Superior temporal gyrus (tissue), 1 donor: ENCODE results near the gene CLDN1.

Experiments
- DNase-seq: peaks from one replicate; pipeline ENCODE4 v3.0.0-alpha.2; 2016; ENCODE audit errors: extremely low spot score

The CLDN1 gene, protein sequence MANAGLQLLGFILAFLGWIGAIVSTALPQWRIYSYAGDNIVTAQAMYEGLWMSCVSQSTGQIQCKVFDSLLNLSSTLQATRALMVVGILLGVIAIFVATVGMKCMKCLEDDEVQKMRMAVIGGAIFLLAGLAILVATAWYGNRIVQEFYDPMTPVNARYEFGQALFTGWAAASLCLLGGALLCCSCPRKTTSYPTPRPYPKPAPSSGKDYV

DNA sequence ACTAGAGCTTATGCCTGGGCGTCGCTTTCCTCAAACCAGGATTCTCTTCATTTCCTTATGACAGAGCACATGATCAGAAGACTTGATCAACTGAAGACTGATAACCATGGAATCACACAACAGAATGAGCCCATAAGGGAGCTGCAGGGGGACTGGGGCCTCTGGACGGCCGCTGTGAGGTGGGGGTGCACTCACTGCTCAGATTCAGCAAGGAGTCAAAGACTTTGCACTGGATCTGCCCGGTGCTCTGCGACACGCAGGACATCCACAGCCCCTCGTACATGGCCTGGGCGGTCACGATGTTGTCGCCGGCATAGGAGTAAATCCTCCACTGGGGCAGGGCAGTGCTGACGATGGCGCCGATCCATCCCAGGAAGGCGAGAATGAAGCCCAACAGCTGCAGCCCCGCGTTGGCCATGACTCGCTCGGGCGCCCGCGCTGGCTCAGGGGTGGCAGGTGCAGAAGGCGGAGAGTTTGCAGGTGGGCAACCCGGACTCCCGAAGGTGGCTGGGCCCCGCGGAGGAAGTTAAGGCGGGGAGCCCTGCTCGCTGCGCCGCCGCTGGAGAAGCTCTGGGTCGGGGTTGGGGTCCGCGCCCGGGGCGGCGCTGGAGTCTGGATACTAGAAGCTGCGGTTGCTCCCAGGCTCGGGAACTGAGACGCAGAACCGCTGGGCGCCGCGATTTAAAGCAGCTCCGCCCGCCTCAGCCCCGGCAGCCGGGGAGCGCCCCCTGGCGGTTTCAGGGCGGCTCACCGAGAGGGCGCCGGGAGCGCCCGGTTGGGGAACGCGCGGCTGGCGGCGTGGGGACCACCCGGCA is at the start of gene CLDN1:
Gene CLDN1 (minus strand): TSS at position 658 of the 815 bp plus-strand sequence. CDS start 240 bp downstream, at position 418.
- peak; percentile 78 for DNase-seq

DNA sequence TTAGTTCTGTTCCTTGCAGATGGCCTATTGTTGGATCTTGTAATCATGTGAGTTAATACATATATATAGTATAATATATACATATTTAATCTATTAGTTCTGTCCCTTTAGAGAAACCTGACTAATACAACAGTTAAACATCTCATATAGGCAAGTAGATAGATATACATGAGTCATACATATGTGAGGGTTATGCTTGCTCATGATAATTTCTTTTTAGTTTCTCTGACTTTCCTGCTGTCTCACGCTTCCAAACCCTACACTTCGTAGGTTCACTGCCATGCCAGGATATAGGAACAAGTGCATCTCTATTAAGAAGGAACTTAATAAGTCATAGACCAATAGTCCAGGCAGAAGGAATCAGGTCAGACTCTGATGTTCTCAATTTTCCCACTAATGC is 48.9 kb upstream of the CLDN1 start:
- DNase-seq, result no peak

DNA sequence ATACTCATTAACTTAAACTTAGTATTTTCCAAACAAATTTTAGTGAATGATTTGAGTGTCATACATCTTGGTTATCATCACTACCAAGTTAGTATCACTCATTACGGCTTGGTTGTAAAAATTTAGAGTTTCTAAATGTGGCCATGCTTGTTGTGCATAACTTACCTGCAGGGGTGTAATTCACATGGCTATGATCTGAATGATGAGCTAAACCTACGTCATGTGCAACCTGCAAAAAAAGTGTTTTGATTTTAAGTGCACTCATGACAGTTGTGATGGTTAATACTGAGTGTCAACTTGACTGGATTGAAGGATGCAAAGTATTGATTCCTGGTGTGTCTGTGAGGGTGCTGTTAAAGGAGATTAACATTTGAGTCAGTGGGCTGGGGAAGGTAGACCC is 48.1 kb upstream of the CLDN1 start:
- no peak for DNase-seq

DNA sequence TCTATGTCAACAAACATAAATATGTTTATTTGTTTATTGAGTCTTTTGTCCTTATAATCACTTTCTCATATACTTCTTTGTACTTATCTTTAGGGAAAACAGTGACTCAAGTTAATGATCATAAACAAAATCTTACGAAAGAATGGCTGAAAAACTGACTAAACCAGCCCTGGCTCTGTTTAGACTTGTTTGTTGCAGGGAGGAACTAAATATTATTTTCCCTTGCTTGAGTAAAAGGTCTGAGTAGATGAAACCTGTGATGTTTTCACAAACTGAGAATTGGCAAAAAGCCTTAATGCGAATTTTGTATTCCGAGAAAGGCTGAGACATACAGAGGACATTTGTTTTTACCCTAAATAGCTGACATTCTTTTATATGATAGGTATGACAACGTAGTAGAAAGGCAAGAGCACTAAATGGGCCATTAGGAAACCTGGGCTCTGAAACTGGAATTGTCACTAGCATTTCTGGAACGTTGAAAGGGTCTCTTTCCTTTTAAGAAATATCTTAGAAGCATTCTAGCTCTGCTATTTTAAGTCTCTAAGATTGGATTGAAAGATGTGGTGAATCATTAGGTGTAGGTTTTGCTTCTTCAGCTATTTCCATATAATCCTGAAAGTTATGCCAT is 47.5 kb upstream of the CLDN1 start:
- no peak for DNase-seq

DNA sequence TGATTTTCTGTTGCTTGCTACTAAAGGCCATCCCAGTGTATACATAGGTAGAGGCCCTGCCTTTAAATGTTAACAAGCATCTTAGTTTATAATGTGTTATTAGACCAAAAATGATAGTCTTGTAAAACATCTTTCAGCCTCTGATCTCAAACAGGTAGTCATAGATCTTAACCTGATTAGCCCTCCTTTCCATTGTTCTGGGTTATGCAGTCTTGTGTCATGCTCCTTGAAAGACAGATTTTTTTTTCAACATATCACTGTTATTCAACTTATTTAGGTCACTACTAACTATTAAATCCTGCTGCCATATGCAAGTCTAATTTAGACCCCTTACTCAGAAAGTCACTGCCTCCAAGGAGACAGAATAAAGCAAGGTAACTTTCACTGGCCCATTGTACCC is 46.6 kb upstream of the CLDN1 start:
- no peak for DNase-seq

DNA sequence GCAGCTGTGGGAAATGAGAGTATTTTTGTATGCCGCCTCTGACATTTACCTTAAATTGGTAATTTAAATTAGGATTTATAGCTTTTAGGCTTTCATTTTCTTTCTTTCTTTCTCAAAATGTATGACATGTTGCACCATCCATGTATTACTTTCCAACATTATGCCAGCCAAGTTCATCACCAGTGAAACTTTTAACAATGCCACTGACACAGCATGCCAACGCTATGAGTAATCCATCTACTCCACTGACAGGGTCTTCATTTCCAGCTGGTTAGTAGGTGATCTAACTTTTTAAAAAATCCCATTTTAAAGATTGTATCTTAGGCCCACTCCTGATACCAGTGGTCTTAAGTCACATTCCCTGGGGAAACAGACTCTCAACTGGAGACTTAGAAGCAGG is 43.9 kb upstream of the CLDN1 start:
- DNase-seq, result no peak

DNA sequence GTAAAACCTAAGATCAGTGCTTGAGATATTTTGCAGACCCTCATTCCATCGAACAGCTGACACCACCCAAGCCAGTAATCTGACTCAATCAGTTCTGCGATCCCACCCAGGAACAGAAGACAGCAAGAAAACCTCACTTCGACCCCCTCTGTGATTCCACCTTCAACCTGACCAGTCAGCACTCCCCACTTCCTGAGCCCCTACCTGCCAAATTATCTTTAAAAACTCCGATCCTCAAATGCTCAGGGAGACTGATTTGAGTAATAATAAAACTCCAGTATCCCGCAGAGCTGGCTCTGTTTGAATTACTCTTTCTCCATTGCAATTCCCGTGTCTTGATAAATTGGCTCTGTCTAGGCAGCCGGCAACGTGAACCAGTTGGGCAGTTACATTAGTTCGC is 40.0 kb upstream of the CLDN1 start:
- no peak for DNase-seq

DNA sequence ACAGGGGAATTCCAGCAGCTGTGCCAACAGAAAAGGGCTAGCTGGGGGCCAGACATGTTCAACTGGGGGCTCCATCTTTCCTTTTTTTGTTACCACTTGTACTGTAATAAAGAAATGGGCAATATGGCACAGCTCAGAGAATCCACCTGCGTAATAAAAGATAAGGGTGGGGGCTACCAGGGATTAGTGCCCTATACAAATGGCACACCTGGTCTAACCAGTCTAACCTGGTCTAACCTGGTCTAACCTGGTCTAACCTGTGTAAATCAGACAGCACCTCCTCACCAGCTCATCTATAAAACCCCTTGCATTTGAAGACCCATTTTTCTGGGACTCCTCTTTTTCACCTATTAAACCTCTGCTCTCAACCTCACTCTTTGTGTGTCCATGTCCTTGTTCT is 39.5 kb upstream of the CLDN1 start:
- DNase-seq, result no peak

DNA sequence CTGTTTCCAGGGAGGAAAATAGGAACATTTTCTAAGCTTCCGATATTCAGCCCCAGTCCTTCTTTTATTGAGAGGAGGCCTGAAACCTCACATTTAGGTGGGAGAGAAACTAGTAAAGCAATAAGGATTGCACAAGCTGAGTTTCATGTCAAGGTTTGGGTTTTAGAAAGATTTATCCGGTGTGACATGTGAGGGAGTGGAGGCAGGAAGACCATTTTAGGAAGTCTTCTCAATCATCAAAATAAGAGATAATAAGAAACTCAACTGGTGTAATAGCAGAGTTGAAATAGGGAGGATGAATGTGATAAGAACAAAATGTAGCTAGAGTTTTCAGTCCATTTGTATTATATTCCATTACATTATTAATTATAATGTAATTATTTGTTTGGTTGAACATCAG is 38.0 kb upstream of the CLDN1 start:
- DNase-seq, result no peak

DNA sequence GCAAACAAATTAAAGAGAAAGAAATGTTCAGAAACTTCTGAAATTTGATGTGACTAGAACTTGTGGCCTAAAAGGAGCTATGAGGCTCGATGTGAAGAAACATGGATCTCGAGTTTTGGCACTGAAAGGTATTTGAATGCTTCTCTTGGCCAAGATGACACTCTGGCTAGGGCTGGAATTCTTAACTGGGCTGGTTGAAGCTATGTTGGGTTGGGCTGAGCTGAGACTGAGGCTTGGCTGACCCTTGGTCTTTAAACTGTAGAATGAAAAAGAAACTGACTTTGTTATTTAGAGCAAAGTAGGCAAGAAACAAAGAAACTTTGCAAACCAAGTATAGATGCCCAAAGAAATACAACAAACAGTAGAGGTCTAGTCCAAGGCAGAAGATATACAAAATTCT is 37.6 kb upstream of the CLDN1 start:
- DNase-seq, result no peak

DNA sequence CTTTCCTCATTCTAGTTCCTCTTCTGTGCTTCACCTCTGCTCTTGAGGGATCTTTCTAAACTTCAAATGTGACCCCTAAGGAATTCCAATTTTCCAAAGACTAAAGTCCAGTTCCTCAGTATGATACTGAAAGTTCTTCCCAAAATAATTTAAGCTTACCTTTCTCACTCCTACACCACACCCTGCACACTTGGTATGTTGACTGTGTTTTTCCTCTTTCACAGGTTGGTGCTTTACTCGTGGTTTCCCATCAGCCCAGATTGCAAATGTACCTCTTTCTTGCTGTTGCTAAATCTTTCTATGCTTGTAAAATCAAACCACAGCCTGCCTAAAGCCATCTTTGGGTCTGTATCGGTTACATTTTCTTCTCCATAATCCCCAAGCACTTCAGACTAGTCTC is 35.2 kb upstream of the CLDN1 start:
- DNase-seq, result no peak

DNA sequence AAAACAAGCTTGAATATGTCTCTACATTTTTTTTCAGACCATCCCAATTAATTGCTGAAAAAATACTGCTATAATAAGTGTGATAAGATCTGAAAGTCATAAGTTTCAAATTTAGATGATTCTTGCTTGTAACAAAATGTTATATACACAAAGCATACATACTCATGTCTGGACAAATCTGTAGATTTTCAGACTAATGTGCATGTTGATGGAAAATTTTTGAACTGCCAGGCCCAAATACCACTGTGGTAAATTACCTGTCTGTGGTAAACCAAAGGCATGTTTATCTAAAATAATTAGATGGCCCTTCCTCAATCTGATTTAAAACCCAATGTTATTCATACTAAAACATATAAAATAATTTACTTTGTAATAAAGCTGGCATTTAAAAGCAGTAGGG is 34.0 kb upstream of the CLDN1 start:
- DNase-seq, result no peak

DNA sequence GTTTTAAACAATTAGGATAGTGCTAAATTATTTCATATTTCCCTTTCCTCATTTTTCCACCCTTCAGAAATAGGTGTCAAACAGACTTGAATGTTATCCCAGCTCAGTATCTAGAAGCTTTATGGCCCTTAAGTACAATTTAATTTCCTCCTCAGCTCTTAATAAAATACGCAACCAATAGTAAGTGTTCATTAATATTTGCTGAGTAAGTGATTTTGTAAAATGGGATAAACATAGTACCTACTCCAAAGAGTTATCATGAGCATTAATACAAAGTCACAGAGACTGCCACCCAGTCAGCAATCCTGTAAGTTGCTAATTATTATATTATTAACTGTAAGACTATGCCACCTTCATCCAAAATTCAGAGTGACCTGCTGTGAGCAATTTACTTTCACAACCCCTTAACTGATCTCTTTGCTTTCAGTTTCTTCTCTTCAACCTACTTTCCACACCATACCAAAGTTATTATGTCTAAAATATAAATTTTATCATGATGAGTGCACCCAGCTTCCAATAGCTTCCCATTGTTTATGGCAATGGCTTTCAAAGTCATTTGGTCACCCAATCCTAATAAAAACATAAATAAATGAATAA is 30.7 kb upstream of the CLDN1 start:
- no peak for DNase-seq

DNA sequence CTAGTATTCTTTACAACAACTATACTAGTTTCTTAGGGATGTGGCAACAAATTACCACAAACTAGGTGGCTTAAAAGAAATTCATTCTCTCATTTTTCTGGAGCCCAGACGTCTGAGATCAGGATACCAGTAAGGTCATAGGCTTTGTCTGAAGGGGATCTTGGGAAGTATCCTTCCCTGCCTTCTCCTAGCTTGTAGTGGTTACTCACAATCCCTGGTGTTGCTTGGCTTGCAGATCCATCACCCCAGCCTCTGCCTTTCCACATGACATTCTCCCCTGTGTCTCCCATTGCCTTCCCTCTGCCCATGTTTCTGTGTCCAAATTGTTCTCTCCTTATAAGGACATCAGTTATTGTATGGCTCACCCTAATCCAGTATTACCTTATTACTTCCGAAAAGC is 24.3 kb upstream of the CLDN1 start:
- DNase-seq, result no peak

DNA sequence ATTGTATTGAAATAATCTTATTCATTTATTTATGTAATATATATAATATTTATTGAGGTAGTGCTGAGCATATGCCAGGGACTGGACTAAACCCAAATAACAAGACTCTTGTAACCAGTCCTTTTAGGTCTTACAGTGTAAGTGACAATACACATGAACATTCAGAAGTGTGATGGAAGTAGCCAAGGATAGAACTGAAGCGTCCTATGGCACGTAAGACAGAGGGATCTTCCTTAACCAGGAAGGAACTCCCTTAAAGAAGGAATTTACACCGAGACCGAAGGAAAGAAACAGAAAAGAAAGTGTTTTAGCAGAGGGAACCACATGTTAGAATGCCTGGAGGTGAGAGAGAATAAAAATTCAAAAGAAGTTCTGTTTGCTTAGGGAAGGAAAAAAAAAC is 23.6 kb upstream of the CLDN1 start:
- DNase-seq, result no peak

DNA sequence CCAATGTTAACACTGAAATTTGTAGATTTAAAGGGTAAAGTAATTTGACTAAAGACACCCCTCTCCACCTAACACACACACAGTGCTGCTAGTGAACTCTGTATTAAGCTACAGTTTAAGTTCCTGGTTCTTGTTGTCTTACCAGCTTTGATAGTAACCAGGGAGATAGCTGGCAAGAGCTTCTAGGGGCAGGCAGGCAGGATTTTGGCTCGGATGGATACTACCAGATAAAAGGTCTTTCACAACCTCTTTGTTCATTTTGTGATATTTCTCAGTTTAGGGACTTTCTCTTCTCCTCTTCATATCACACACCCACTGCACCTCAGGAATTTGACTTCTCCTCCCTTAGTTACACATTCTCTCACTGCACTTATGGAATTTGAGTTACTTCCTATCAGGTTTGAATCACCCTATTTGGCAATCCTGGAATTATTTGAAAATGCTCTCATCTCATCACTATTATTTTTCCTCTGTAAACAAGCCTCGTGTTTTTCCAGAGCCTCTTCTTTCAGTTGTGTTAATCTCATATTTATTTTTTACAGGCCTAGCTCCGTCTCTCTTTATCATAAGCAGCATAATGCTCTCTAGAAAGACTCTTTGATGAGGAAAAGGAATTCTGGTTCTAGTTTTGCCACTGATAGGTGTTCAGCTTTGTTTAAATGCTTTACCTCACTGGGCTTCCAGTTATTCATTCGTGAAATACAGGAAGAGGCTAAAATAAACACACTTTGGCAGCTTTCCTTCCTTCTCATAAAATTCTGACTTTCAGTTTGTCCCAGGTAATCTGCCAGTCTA is 23.0 kb upstream of the CLDN1 start:
- no peak for DNase-seq

DNA sequence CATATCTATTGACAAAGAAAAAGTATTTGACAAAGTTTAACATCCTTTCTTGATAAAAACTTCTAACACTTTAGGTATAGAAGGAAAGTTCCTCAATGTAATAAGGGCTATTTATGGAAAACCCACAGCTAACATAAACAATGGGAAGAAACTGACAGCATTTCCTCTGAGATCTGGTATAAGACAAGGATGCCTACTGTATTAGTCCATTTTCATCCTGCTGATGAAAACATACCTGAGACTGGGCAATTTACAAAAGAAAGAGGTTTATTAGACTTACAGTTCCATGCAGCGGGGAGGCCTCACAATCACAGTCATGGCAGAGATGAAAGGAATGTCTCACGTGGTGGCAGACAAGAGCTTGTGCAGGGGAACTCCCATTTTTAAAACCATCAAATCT is 17.8 kb upstream of the CLDN1 start:
- DNase-seq, result no peak

DNA sequence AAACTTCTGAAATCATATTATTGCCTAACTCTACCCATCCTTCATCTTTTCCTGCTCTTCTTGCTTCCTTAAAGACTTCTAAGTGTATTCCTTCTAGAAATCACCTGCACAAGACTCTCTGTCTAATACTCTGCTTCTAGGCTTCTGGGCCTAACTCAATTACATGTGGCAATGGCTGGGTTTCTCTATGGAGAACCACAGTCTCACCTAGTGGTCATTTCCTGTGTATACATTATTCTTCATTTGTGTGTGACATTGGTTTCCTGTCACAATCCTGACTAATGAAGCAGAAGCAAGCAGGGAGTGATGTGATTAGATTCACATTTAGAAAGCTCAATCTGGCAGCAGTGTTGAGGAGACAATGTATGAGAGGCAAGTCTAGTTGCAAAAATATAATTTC is 16.9 kb upstream of the CLDN1 start:
- no peak for DNase-seq

DNA sequence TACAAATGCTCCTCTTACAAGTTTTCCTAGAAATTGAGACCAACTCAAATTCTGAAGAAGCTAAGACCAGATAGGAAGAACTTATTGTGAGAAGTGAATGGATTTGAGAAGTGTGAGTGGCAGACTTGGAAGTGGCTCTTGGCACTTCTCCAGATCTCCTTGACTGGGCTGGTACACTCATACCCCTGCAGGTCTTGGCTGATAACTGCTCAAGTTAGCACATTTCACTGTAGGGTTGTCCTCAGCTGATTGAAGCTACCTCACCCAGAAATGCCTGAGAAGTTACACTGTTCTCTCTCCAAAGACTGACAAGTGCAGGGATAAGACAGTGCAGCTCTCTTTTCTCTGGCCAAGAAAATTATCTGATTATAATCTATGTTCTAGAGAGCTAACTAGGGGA is 16.5 kb upstream of the CLDN1 start:
- no peak for DNase-seq

DNA sequence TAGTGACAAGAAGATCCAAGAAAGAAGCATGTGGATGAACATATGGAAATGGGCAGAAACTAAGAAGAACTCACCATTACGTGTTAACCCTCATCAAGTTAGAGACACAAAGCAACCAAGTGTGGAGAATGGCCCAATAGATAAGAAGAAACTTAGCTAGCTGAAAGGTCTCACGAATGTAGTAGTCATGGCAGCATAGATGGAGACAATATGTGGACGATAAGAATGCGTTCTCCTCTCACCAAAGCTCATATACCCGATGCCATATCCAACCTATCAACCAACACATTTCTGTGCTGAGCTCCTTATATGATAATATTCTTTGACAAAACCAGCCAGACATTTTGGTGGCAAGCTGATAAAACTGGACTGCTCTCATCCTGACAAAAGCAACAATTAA is 15.1 kb upstream of the CLDN1 start:
- DNase-seq, result no peak

DNA sequence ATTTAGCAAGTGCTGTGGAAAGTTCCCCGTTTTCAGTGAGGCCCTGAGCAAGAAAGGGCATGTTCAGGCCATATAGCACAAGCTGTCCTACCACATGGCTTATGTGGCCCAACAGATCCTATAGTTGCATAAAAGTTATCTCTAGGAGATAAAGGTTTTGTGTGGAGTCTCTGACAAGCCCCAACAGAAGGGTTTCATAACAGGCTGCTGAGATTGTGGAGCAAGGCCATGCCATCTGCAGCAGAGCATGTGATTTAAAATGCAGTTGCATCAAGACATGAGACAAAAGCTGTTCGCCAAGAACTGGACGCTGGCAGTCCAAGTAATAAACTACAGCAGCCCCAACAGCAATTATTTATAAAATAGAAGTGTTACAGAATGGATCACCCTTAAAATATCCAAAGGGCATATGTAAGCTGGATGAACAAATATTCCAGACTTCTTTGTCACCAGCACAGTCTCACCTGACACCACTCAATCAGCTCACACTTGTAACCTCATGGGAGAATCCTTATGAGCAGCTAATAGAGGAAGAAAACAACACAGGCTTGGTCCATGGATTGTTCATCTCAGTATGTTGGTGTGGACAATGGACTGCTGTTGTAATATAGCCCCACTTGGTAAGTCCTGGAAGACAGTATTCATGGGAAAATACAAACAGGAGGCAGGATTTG is 14.4 kb upstream of the CLDN1 start:
- DNase-seq, result no peak
